ENCODE results near the gene COMMD6.

COMMD6 gene

DNA sequence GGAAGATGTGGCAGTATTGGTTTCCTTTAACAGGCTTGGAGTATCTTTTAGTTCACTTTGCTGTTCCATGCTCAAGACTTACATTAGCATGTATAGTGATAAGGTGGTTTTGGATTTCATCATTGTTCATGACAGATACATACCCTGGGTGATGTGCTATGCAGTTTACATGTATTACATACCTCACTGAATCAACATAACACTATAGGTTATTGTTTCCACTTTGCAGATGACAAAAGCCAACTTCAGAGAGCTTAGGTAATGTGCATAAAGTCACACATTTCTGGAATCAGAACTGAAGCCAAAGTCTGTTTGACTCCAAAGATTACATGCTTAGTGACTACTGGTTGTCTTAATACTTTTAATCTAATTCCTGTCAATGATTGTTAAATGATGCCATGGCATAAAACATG is 7.1 kb downstream of the COMMD6 start:
- no peaks in the 10 kb centered on the region for H3K4me1 ChIP-seq (ENCODE audit: insufficient read depth, insufficient read length)
- TF ChIP-seq YY1 (IDR thresholded peaks at IDR 0.05; ENCODE audit: insufficient read depth, insufficient read length) (no peak), SUZ12 (IDR thresholded peaks at IDR 0.05; ENCODE audit: extremely low read depth, insufficient read depth, insufficient read length) (no peak), ZNF274 (IDR thresholded peaks at IDR 0.05; ENCODE audit: low read depth, low read length) (no peak)
- no peaks in the 10 kb centered on the region for H3K27me3 ChIP-seq (ENCODE audit: insufficient read depth, insufficient read length)
- H3K9me3 ChIP-seq (ENCODE audit: insufficient read depth, low read length) = no peaks in the 10 kb centered on the region
- no peak for DNase-seq (ENCODE audit: low read depth, low spot score)
- peaks cover 44% of the 10 kb centered on the region for H3K36me3 ChIP-seq (ENCODE audit: insufficient read depth, insufficient read length, low read length)
- H3K4me3 ChIP-seq (ENCODE audit: insufficient read length, low read depth) = no peak overlapping the region
- no peak overlapping the region for H3K9ac ChIP-seq (ENCODE audit: insufficient read length, low read depth)

DNA sequence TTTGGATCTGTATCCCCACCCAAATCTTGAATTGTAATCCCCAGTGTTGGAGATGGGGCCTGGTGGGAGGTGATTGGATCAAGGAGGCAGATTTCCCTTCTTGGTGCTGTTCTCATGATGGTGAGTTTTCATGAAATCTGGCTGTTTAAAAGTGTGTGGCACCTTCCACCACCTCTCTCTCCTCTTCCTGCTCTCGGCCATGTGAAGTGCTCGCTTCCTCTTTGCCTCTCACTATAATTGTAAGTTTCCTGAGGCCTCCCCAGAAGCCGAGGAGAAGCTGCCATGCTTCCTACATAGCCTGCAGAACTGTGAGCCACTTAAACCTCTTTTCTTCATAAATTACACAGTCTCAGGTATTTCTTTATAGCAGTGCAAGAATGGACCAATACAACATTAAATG is 15.7 kb downstream of the COMMD6 start:
- Histone ChIP-seq H3K4me3 (ENCODE audit: insufficient read length, low read depth) (no peak overlapping the region), H3K9ac (ENCODE audit: insufficient read length, low read depth) (no peak overlapping the region), H3K4me1 (ENCODE audit: insufficient read depth, insufficient read length) (no peaks in the 10 kb centered on the region)

GRCh38 chr13:75518439-75519088 is 19.1 kb downstream of the COMMD6 start:
- Histone ChIP-seq H3K27me3 (ENCODE audit: insufficient read depth, insufficient read length) (no peaks in the 10 kb centered on the region), H3K9me3 (ENCODE audit: insufficient read depth, low read length) (peaks cover 33% of the 10 kb centered on the region; the same call in 1 of the 2 replicates), H3K9ac (ENCODE audit: insufficient read length, low read depth) (no peak overlapping the region), H3K4me3 (ENCODE audit: insufficient read length, low read depth) (no peak overlapping the region), H3K4me1 (ENCODE audit: insufficient read depth, insufficient read length) (no peaks in the 10 kb centered on the region), H3K36me3 (ENCODE audit: insufficient read depth, insufficient read length, low read length) (no peaks in the 10 kb centered on the region)
- TF ChIP-seq SUZ12 (IDR thresholded peaks at IDR 0.05; ENCODE audit: extremely low read depth, insufficient read depth, insufficient read length) = no peak
- no peak for TF ChIP-seq ZNF274 (IDR thresholded peaks at IDR 0.05; ENCODE audit: low read depth, low read length)
- no peak for TF ChIP-seq YY1 (IDR thresholded peaks at IDR 0.05; ENCODE audit: insufficient read depth, insufficient read length)
- no peak for DNase-seq (ENCODE audit: low read depth, low spot score)

More for the DNA sequence above, 15.7 kb downstream of the COMMD6 start:
- DNase-seq (ENCODE audit: low read depth, low spot score) = no peak
- TF ChIP-seq SUZ12 (IDR thresholded peaks at IDR 0.05; ENCODE audit: extremely low read depth, insufficient read depth, insufficient read length) = no peak
- TF ChIP-seq YY1 (IDR thresholded peaks at IDR 0.05; ENCODE audit: insufficient read depth, insufficient read length) = no peak
- no peaks in the 10 kb centered on the region for H3K27me3 ChIP-seq (ENCODE audit: insufficient read depth, insufficient read length)
- H3K9me3 ChIP-seq (ENCODE audit: insufficient read depth, low read length) = peaks cover 33% of the 10 kb centered on the region; the same call in 1 of the 2 replicates
- peaks cover 13% of the 10 kb centered on the region for H3K36me3 ChIP-seq (ENCODE audit: insufficient read depth, insufficient read length, low read length)

DNA sequence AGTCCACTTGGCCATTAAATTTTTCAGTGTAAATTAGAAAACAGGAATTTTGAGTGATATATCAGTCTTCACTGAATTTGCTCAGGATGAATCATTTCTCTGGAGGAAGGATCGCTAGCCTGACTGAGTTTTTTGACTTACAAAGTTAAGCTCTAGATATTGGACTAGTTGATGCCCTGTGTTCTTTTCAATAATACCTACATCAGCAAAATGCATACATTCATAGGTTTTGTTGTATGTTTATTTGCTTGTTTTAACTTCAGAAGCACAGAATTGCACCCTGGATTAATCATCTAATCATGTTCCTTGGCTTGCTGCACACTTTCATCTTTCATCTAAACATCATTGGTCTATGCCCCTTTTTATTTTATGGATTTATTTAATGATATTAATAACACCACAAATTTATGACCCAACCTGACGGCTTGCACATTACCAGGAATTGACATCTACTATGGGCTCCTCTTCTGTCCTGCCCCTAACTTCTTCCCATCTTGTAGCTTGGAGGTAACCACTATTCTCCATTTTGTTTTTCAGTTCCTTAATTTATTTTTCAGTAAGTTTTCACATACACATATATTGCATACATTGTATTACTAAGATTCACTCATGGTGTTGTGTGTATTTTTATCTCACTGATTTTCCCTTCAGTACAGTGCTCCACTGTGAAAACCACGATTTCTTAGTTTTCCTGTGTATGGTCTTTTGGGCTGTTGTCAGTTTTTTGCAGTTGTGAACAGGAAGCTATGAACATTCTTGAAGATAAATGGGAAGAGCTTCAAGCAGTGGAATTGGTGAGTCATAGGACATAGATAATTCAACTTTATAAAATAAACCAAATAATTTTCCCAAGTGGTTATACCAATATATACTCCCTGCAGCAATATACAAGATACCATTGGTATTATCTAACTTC is 23.3 kb downstream of the COMMD6 start:
- no peaks in the 10 kb centered on the region for H3K4me1 ChIP-seq (ENCODE audit: insufficient read depth, insufficient read length)
- no peak overlapping the region for H3K4me3 ChIP-seq (ENCODE audit: insufficient read length, low read depth)
- TF ChIP-seq YY1 (IDR thresholded peaks at IDR 0.05; ENCODE audit: insufficient read depth, insufficient read length) (no peak), SUZ12 (IDR thresholded peaks at IDR 0.05; ENCODE audit: extremely low read depth, insufficient read depth, insufficient read length) (no peak), ZNF274 (IDR thresholded peaks at IDR 0.05; ENCODE audit: low read depth, low read length) (no peak)
- H3K9ac ChIP-seq (ENCODE audit: insufficient read length, low read depth) = no peak overlapping the region
- no peaks in the 10 kb centered on the region for H3K27me3 ChIP-seq (ENCODE audit: insufficient read depth, insufficient read length)
- no peaks in the 10 kb centered on the region for H3K36me3 ChIP-seq (ENCODE audit: insufficient read depth, insufficient read length, low read length)
- no peak for DNase-seq (ENCODE audit: low read depth, low spot score)
- peaks cover 13% of the 10 kb centered on the region; the same call in 1 of the 2 replicates for H3K9me3 ChIP-seq (ENCODE audit: insufficient read depth, low read length)

DNA sequence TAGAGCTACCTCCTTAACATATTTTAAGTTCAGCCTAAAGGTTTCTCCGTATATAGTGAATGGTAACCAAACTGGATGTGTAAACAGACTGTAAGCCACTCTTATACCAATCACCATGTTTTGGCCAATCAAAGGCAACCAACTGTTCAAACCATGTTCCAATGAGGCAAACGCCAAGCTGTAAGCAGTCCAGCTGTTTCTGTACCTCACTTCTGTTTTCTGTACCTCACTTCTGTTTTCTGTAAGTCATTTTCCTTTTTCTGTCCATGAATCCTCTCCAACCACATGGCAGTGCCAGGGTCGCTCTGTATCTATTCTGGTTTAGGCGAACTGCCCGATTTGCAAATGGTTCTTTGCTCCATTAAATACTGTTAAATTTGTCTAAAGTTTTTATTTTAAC is 24.4 kb downstream of the COMMD6 start:
- Histone ChIP-seq H3K27me3 (ENCODE audit: insufficient read depth, insufficient read length) (no peaks in the 10 kb centered on the region), H3K4me1 (ENCODE audit: insufficient read depth, insufficient read length) (no peaks in the 10 kb centered on the region), H3K36me3 (ENCODE audit: insufficient read depth, insufficient read length, low read length) (no peaks in the 10 kb centered on the region), H3K9ac (ENCODE audit: insufficient read length, low read depth) (no peak overlapping the region), H3K4me3 (ENCODE audit: insufficient read length, low read depth) (no peak overlapping the region), H3K9me3 (ENCODE audit: insufficient read depth, low read length) (peaks cover 5% of the 10 kb centered on the region; the same call in 1 of the 2 replicates)
- TF ChIP-seq ZNF274 (IDR thresholded peaks at IDR 0.05; ENCODE audit: low read depth, low read length) = no peak
- TF ChIP-seq YY1 (IDR thresholded peaks at IDR 0.05; ENCODE audit: insufficient read depth, insufficient read length) = no peak
- TF ChIP-seq SUZ12 (IDR thresholded peaks at IDR 0.05; ENCODE audit: extremely low read depth, insufficient read depth, insufficient read length) = no peak
- no peak for DNase-seq (ENCODE audit: low read depth, low spot score)

DNA sequence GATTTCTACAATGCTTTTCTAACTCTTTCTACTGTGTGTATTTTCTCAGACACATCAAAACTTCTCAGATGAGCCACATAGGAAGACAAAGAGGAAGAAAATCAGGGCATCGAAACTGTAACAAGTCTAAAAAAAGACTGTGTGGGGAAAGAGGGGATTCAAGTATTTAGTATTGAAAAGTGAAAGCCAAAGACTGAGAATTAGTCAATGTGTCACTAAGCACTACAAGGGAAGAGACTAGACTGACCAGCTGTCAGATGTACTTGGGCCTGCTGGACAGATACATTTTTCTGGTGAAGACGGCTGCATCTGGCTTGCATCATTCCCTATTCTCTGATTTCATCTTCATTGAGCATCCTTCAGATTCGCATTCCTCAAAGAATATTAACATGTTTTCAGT is 25.4 kb downstream of the COMMD6 start:
- Histone ChIP-seq H3K9ac (ENCODE audit: insufficient read length, low read depth) (no peak overlapping the region), H3K27me3 (ENCODE audit: insufficient read depth, insufficient read length) (no peaks in the 10 kb centered on the region), H3K36me3 (ENCODE audit: insufficient read depth, insufficient read length, low read length) (no peaks in the 10 kb centered on the region), H3K4me1 (ENCODE audit: insufficient read depth, insufficient read length) (no peaks in the 10 kb centered on the region), H3K4me3 (ENCODE audit: insufficient read length, low read depth) (no peak overlapping the region), H3K9me3 (ENCODE audit: insufficient read depth, low read length) (no peaks in the 10 kb centered on the region)
- no peak for TF ChIP-seq YY1 (IDR thresholded peaks at IDR 0.05; ENCODE audit: insufficient read depth, insufficient read length)
- no peak for TF ChIP-seq SUZ12 (IDR thresholded peaks at IDR 0.05; ENCODE audit: extremely low read depth, insufficient read depth, insufficient read length)
- DNase-seq (ENCODE audit: low read depth, low spot score) = no peak

DNA sequence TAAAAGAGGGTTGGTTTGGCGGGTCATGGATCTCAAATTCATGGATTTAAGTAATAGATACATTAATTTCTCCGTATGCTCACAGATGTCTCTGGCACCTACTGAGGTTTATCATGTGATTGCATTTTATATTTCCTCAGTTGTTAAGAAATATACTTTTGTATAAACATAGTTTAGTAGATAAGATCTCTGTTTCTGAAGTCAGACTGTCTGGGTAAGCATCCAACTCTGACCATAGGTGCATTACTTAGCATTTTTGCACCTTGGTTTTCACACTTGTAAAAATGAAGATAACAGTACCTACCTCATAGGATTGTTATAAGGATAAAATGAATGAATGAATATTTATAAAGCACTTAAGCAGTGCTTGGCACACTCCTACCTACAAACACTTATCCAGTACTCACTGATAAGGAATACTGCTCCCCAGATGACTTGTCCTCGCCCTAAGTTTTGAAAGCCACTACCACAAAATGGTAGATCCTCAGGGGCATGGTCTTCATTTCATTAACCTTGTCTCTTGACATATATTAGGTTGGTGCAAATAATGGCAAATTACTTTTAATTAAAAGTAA is 26.5 kb downstream of the COMMD6 start:
- no peak overlapping the region for H3K9ac ChIP-seq (ENCODE audit: insufficient read length, low read depth)
- no peaks in the 10 kb centered on the region for H3K27me3 ChIP-seq (ENCODE audit: insufficient read depth, insufficient read length)
- H3K4me3 ChIP-seq (ENCODE audit: insufficient read length, low read depth) = no peak overlapping the region
- no peaks in the 10 kb centered on the region for H3K4me1 ChIP-seq (ENCODE audit: insufficient read depth, insufficient read length)
- no peak for DNase-seq (ENCODE audit: low read depth, low spot score)
- H3K36me3 ChIP-seq (ENCODE audit: insufficient read depth, insufficient read length, low read length) = no peaks in the 10 kb centered on the region
- H3K9me3 ChIP-seq (ENCODE audit: insufficient read depth, low read length) = no peaks in the 10 kb centered on the region
- no peak for TF ChIP-seq SUZ12 (IDR thresholded peaks at IDR 0.05; ENCODE audit: extremely low read depth, insufficient read depth, insufficient read length)
- no peak for TF ChIP-seq YY1 (IDR thresholded peaks at IDR 0.05; ENCODE audit: insufficient read depth, insufficient read length)
- TF ChIP-seq ZNF274 (IDR thresholded peaks at IDR 0.05; ENCODE audit: low read depth, low read length) = no peak

All from NT2/D1 (cell line).